IPS DF 19.7 (cell line): ENCODE results near the gene PRDM11.

Experiments
- DNase-seq: peaks from one replicate; pipeline ENCODE4 v3.0.0-alpha.2; 2013; ENCODE audit warnings: low read depth, low spot score

Gene PRDM11

GRCh38 chr11:45157247-45158209, 11.1 kb downstream of the PRDM11 start:
- no peak for DNase-seq

- DNase-seq: no peak
Measured at GRCh38 chr11:45158210-45158731, 11.8 kb downstream of the PRDM11 start.

- DNase-seq: no peak
Measured at GRCh38 chr11:45158891-45159605, 12.6 kb downstream of the PRDM11 start.

GRCh38 chr11:45159781-45160365, 13.4 kb downstream of the PRDM11 start:
- DNase-seq: no peak

- no peak for DNase-seq
Measured at GRCh38 chr11:45161252-45162063, 15.0 kb downstream of the PRDM11 start.

GRCh38 chr11:45162064-45162375, 15.6 kb downstream of the PRDM11 start:
- no peak for DNase-seq

GRCh38 chr11:45162916-45163879, 16.8 kb downstream of the PRDM11 start:
- DNase-seq: no peak

- no peak for DNase-seq
Measured at GRCh38 chr11:45163956-45164575, 17.6 kb downstream of the PRDM11 start.

GRCh38 chr11:45165386-45165785, 18.9 kb downstream of the PRDM11 start:
- DNase-seq: no peak

GRCh38 chr11:45165806-45166603, 19.6 kb downstream of the PRDM11 start:
- DNase-seq: no peak

- DNase-seq: no peak
Measured at GRCh38 chr11:45166604-45166897, 20.1 kb downstream of the PRDM11 start.

GRCh38 chr11:45167283-45167682, 20.8 kb downstream of the PRDM11 start:
- no peak for DNase-seq

- no peak for DNase-seq
Measured at GRCh38 chr11:45168366-45169130, 22.1 kb downstream of the PRDM11 start.

- no peak for DNase-seq
Measured at GRCh38 chr11:45169310-45170072, 23.1 kb downstream of the PRDM11 start.

GRCh38 chr11:45170484-45170883, 24.0 kb downstream of the PRDM11 start:
- DNase-seq: no peak

- no peak for DNase-seq
Measured at GRCh38 chr11:45171550-45171949, 25.1 kb downstream of the PRDM11 start.

- no peak for DNase-seq
Measured at GRCh38 chr11:45173064-45173463, 26.6 kb downstream of the PRDM11 start.
